Muscle of leg (tissue), 11 donors: ENCODE measurements around the gene PLXNA4. TPM values are rescaled to one million over a fixed set of nuclear protein-coding genes. Genes with fewer than 3 reads are reported as not detected.

Experiments used
- DNase-seq: peaks from one replicate; pipeline ENCODE4 v3.0.0; 2013
- H3K27ac ChIP-seq: one replicate; pipeline ENCODE4 v1.5.1; 2013; ENCODE audit warnings: mild to moderate bottlenecking, low read length, control low read depth
- H3K27me3 ChIP-seq: one replicate; pipeline ENCODE4 v1.6.1; 2013; ENCODE audit warnings: low read length; ENCODE audit not compliant: control insufficient read depth, insufficient read depth
- H3K36me3 ChIP-seq: one replicate; pipeline ENCODE4 v1.6.1; 2013; ENCODE audit warnings: low read length; ENCODE audit not compliant: control insufficient read depth, insufficient read depth
- H3K4me1 ChIP-seq: one replicate; pipeline ENCODE4 v1.6.1; 2013; ENCODE audit warnings: low read length; ENCODE audit not compliant: control insufficient read depth, insufficient read depth
- H3K4me3 ChIP-seq: one replicate; pipeline ENCODE4 v1.5.1; 2013; ENCODE audit warnings: low read length, control low read depth
- H3K9me3 ChIP-seq: replicated peaks from 2 replicates; pipeline ENCODE4 v1.6.1; 2013; ENCODE audit warnings: low read depth, low read length; ENCODE audit not compliant: control insufficient read depth
- WGBS: methylation state at CpG from one replicate; pipeline ENCODE4 v1.1.5; 2013; ENCODE audit warnings: missing lambda C conversion rate; ENCODE audit not compliant: insufficient coverage; 5-methylcytosine and 5-hydroxymethylcytosine counted together
- polyA plus RNA-seq, 8 donors: library from polyadenylated mRNA; unstranded; fragments of 120-200 nt; gene quantifications; one replicate each; pipeline versions ENCODE4 v1.2.1 to v1.2.3, GENCODE V29; 2013; ENCODE audit warnings: inconsistent platforms in 1 of 8, low replicate concordance in 1 of 8; ENCODE audit not compliant: insufficient read length in 8 of 8, insufficient read depth in 1 of 8
- total RNA-seq: library from RNA; stranded (reverse); fragments of 120-200 nt; gene quantifications from one replicate; pipeline ENCODE4 v1.2.4, GENCODE V29; 2013

PLXNA4 gene
- total and polyA plus RNA-seq, 9 donors = 1.3 to 3.3 (median 2.1) TPM

- no peaks in the 10 kb centered on the region for H3K36me3 ChIP-seq
- H3K4me3 ChIP-seq = no peak overlapping the region
- no peaks in the 10 kb centered on the region for H3K27me3 ChIP-seq
- no peak overlapping the region for H3K27ac ChIP-seq
- 60% methylated on average over 1 of the region's 3 CpGs for WGBS
- no peaks in the 10 kb centered on the region for H3K9me3 ChIP-seq
- H3K4me1 ChIP-seq = peaks cover 12% of the 10 kb centered on the region
- peak; percentile 29 for DNase-seq
These were observed 435.2 kb downstream of the PLXNA4 start for GRCh38 chr7:132141109-132141508.

- WGBS = 74% methylated on average over 4 of the region's 5 CpGs
These were observed 435.9 kb downstream of the PLXNA4 start for GRCh38 chr7:132140341-132140740.

GRCh38 chr7:132138817-132139216 lies 437.5 kb downstream of the PLXNA4 start:
- Histone ChIP-seq H3K4me1 (peaks cover 15% of the 10 kb centered on the region), H3K4me3 (no peak overlapping the region), H3K27me3 (no peaks in the 10 kb centered on the region), H3K36me3 (no peaks in the 10 kb centered on the region), H3K27ac (peak overlapping the region; percentile 2), H3K9me3 (no peaks in the 10 kb centered on the region)
- 54% methylated on average over 2 of the region's 2 CpGs for WGBS
- peak; percentile 8 for DNase-seq

More at GRCh38 chr7:132140341-132140740, 435.9 kb downstream of the PLXNA4 start:
- Histone ChIP-seq H3K9me3 (no peaks in the 10 kb centered on the region), H3K36me3 (no peaks in the 10 kb centered on the region), H3K27ac (no peak overlapping the region), H3K4me3 (no peak overlapping the region), H3K4me1 (peaks cover 15% of the 10 kb centered on the region), H3K27me3 (no peaks in the 10 kb centered on the region)
- peak; percentile 16 for DNase-seq

- no peaks in the 10 kb centered on the region for H3K9me3 ChIP-seq
- no peak for DNase-seq
- no peaks in the 10 kb centered on the region for H3K36me3 ChIP-seq
- no peak overlapping the region for H3K4me3 ChIP-seq
- no peaks in the 10 kb centered on the region for H3K27me3 ChIP-seq
- H3K27ac ChIP-seq = no peak overlapping the region
- WGBS = 92% methylated on average over 5 of the region's 5 CpGs
- H3K4me1 ChIP-seq = peaks cover 22% of the 10 kb centered on the region
These were observed 438.6 kb downstream of the PLXNA4 start for GRCh38 chr7:132137681-132138080.

- H3K27me3 ChIP-seq = no peaks in the 10 kb centered on the region
- no peaks in the 10 kb centered on the region for H3K36me3 ChIP-seq
- no peaks in the 10 kb centered on the region for H3K9me3 ChIP-seq
- peaks cover 22% of the 10 kb centered on the region for H3K4me1 ChIP-seq
- DNase-seq = peak; percentile 9
- 73% methylated on average over 7 of the region's 8 CpGs for WGBS
- H3K4me3 ChIP-seq = no peak overlapping the region
- H3K27ac ChIP-seq = no peak overlapping the region
These were observed 440.4 kb downstream of the PLXNA4 start for GRCh38 chr7:132135746-132136385.

- no peaks in the 10 kb centered on the region for H3K36me3 ChIP-seq
- 72% methylated on average over 5 of the region's 5 CpGs for WGBS
- DNase-seq = no peak
These were observed 441.3 kb downstream of the PLXNA4 start for GRCh38 chr7:132134814-132135445.

GRCh38 chr7:132133501-132133900 lies 442.8 kb downstream of the PLXNA4 start:
- DNase-seq = peak; percentile 15
- Histone ChIP-seq H3K9me3 (no peaks in the 10 kb centered on the region), H3K4me3 (no peak overlapping the region), H3K27me3 (no peaks in the 10 kb centered on the region), H3K36me3 (no peaks in the 10 kb centered on the region), H3K27ac (no peak overlapping the region), H3K4me1 (peaks cover 9% of the 10 kb centered on the region)
- WGBS = 80% methylated on average over 1 of the region's 6 CpGs

More at GRCh38 chr7:132134814-132135445, 441.3 kb downstream of the PLXNA4 start:
- H3K4me3 ChIP-seq = no peak overlapping the region
- H3K9me3 ChIP-seq = no peaks in the 10 kb centered on the region
- H3K4me1 ChIP-seq = peaks cover 20% of the 10 kb centered on the region
- no peaks in the 10 kb centered on the region for H3K27me3 ChIP-seq
- H3K27ac ChIP-seq = no peak overlapping the region

- H3K36me3 ChIP-seq = no peaks in the 10 kb centered on the region
- H3K27me3 ChIP-seq = no peaks in the 10 kb centered on the region
- no peak overlapping the region for H3K27ac ChIP-seq
- H3K4me1 ChIP-seq = peaks cover 9% of the 10 kb centered on the region
- no peak for DNase-seq
- no peaks in the 10 kb centered on the region for H3K9me3 ChIP-seq
- 78% methylated on average over 2 of the region's 3 CpGs for WGBS
- H3K4me3 ChIP-seq = no peak overlapping the region
These were observed 445.1 kb downstream of the PLXNA4 start for GRCh38 chr7:132131196-132131595.

GRCh38 chr7:132130497-132130896 lies 445.8 kb downstream of the PLXNA4 start:
- Histone ChIP-seq H3K36me3 (no peaks in the 10 kb centered on the region), H3K4me3 (no peak overlapping the region), H3K4me1 (peaks cover 6% of the 10 kb centered on the region), H3K27me3 (no peaks in the 10 kb centered on the region), H3K27ac (no peak overlapping the region), H3K9me3 (no peaks in the 10 kb centered on the region)
- 90% methylated on average over 5 of the region's 5 CpGs for WGBS
- DNase-seq = no peak

- H3K4me1 ChIP-seq = no peaks in the 10 kb centered on the region
- no peak overlapping the region for H3K4me3 ChIP-seq
- no peak overlapping the region for H3K27ac ChIP-seq
- H3K9me3 ChIP-seq = no peaks in the 10 kb centered on the region
- WGBS = 85% methylated on average over 10 of the region's 12 CpGs
- H3K36me3 ChIP-seq = no peaks in the 10 kb centered on the region
- no peak for DNase-seq
- H3K27me3 ChIP-seq = peaks cover 5% of the 10 kb centered on the region
These were observed 450.2 kb downstream of the PLXNA4 start for GRCh38 chr7:132125872-132126595.
